PC-3 (cell line): ENCODE measurements around the gene SPRR2A. TPM values are rescaled to one million over a fixed set of nuclear protein-coding genes. Genes with fewer than 3 reads are reported as not detected.

Experiments
- ATAC-seq: fragments of 200-7000 bp; cut with Tn5 transposase; 2 replicates; pipeline ENCODE4 v1.9.1; 2020; ENCODE audit warnings: mild to moderate bottlenecking, moderate library complexity
- BruUV-seq: library from RNA; stranded (reverse); fragments of 400-500 nt; replicated peaks from 2 replicates; lab custom pipeline; 2021; lab: Mats Ljungman, UMichigan
- CTCF ChIA-PET: fragments of 300-600 bp; sonication (Branson Sonifier 250); formaldehyde crosslinking; loops from one replicate; lab custom pipeline; 2022; ENCODE audit warnings: antibody characterized with exemption; lab: Charles Lee
- POLR2A ChIA-PET: fragments of 300-600 bp; sonication (Branson Sonifier 250); formaldehyde crosslinking; loops from one replicate; lab custom pipeline; 2022; ENCODE audit warnings: antibody characterized with exemption; ENCODE audit not compliant: unreplicated experiment; lab: Charles Lee
- DNase-seq: peaks from one replicate; pipeline ENCODE4 v3.0.0-alpha.2; 2015
- H2AFZ ChIP-seq: fragments of 300-600 bp; sonication (generic); 2 replicates; pipeline ENCODE4 v1.6.0; 2016; ENCODE audit warnings: antibody characterized with exemption, low read length
- H3F3A ChIP-seq: fragments of 300-600 bp; sonication (generic); one replicate; pipeline ENCODE4 v1.6.0; 2017; ENCODE audit warnings: antibody characterized with exemption, low read length, control low read depth, mild to moderate bottlenecking; ENCODE audit not compliant: unreplicated experiment
- H3K27ac ChIP-seq: fragments of 300-600 bp; sonication (generic); 2 replicates; pipeline ENCODE4 v1.5.1; 2016; ENCODE audit warnings: mild to moderate bottlenecking, low read length
- H3K27me3 ChIP-seq: fragments of 300-600 bp; sonication (generic); 2 replicates; pipeline ENCODE4 v1.6.1; 2016; ENCODE audit warnings: low read length, mixed read lengths
- H3K36me3 ChIP-seq: fragments of 300-600 bp; sonication (generic); 2 replicates; pipeline ENCODE4 v1.6.1; 2016; ENCODE audit warnings: low read depth, mixed run types, low read length, mixed read lengths
- H3K4me1 ChIP-seq: fragments of 300-600 bp; sonication (generic); 2 replicates; pipeline ENCODE4 v1.5.1; 2016; ENCODE audit warnings: low read length; ENCODE audit not compliant: insufficient read depth
- H3K4me2 ChIP-seq: fragments of 300-600 bp; sonication (generic); 2 replicates; pipeline ENCODE4 v1.6.0; 2016; ENCODE audit warnings: low read length
- H3K4me3 ChIP-seq: fragments of 300-600 bp; sonication (generic); 2 replicates; pipeline ENCODE4 v1.5.1; 2016; ENCODE audit warnings: mild to moderate bottlenecking, low read length, mixed read lengths
- H3K79me2 ChIP-seq: fragments of 300-600 bp; sonication (generic); 2 replicates; pipeline ENCODE4 v1.6.1; 2017; ENCODE audit warnings: low read length, mixed read lengths
- H3K9ac ChIP-seq: fragments of 300-600 bp; sonication (generic); 2 replicates; pipeline ENCODE4 v1.6.0; 2016; ENCODE audit warnings: mild to moderate bottlenecking, low read length
- H3K9me2 ChIP-seq: fragments of 300-600 bp; sonication (generic); replicated peaks from 2 replicates; pipeline ENCODE4 v1.6.1; 2016; ENCODE audit warnings: mixed run types, low read length, mixed read lengths
- H3K9me3 ChIP-seq: fragments of 300-600 bp; sonication (generic); 2 replicates; pipeline ENCODE4 v1.6.1; 2016; ENCODE audit warnings: low read length, mixed read lengths
- H4K20me1 ChIP-seq: fragments of 300-600 bp; sonication (generic); 2 replicates; pipeline ENCODE4 v1.6.1; 2016; ENCODE audit warnings: low read length, mixed read lengths
- EZH2 ChIP-seq: fragments of 300-600 bp; sonication (generic); IDR thresholded peaks from one replicate; pipeline ENCODE4 v1.6.1; 2017; ENCODE audit warnings: antibody characterized with exemption, mild to moderate bottlenecking, low read length; ENCODE audit not compliant: unreplicated experiment
- EZH2phosphoT487 ChIP-seq: fragments of 300-600 bp; sonication (generic); IDR thresholded peaks from 2 replicates; pipeline ENCODE4 v1.6.1; 2018; ENCODE audit warnings: mild to moderate bottlenecking, antibody characterized with exemption, low read length, borderline replicate concordance
- intact Hi-C: fragments of 100-400 bp; cut with micrococcal nuclease; formaldehyde crosslinking; loops from 2 replicates; pipeline ENCODE4 v1.9.0; 2023
- total RNA-seq: library from RNA; depleted of rRNA; stranded (reverse); fragments of >200 nt; gene quantifications from 2 replicates; pipeline ENCODE4 v1.2.3, GENCODE V29; 2014
- TF ChIP-seq, protein P1 (sequence below): fragments of 300-600 bp; sonication (generic); conservative IDR thresholded peaks from 2 replicates; pipeline ENCODE4 v1.5.1; 2017; ENCODE audit warnings: antibody characterized with exemption, low read depth, mild to moderate bottlenecking, low read length

The SPRR2A gene
- total RNA-seq, 1 experiment from 2014 or later: not detected

GRCh38 chr1:153095764-153096163, 38.5 kb upstream of the SPRR2A start:
- Histone ChIP-seq H3K4me3 (no peak overlapping the region), H3K27ac (no peak overlapping the region), H3K4me2 (no peak overlapping the region), H4K20me1 (no peaks in the 10 kb centered on the region), H2AFZ (no peak overlapping the region), H3K9me3 (no peaks in the 10 kb centered on the region), H3K9ac (no peak overlapping the region), H3K27me3 (peaks cover 11% of the 10 kb centered on the region), H3K79me2 (no peaks in the 10 kb centered on the region), H3F3A (no peaks in the 10 kb centered on the region), H3K36me3 (no peaks in the 10 kb centered on the region), H3K9me2 (no peaks in the 10 kb centered on the region), H3K4me1 (peaks cover 16% of the 10 kb centered on the region)
- TF ChIP-seq EZH2 (no peak), EZH2phosphoT487 (no peak)
- TF ChIP-seq, protein P1, sequence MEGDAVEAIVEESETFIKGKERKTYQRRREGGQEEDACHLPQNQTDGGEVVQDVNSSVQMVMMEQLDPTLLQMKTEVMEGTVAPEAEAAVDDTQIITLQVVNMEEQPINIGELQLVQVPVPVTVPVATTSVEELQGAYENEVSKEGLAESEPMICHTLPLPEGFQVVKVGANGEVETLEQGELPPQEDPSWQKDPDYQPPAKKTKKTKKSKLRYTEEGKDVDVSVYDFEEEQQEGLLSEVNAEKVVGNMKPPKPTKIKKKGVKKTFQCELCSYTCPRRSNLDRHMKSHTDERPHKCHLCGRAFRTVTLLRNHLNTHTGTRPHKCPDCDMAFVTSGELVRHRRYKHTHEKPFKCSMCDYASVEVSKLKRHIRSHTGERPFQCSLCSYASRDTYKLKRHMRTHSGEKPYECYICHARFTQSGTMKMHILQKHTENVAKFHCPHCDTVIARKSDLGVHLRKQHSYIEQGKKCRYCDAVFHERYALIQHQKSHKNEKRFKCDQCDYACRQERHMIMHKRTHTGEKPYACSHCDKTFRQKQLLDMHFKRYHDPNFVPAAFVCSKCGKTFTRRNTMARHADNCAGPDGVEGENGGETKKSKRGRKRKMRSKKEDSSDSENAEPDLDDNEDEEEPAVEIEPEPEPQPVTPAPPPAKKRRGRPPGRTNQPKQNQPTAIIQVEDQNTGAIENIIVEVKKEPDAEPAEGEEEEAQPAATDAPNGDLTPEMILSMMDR: no peak
- POLR2A ChIA-PET: no interaction called here
- BruUV-seq: no TSS peak
- no peak for ATAC-seq
- CTCF ChIA-PET: no interaction called here
- intact Hi-C loops: no loop called here
- DNase-seq: no peak

- H3K9me3 ChIP-seq: no peaks in the 10 kb centered on the region
These were observed 37.1 kb upstream of the SPRR2A start, which contains the start of gene SPRR2E for GRCh38 chr1:153094426-153094825. Gene SPRR2E, minus strand, starts transcription at chr1:153094526. Its CDS starts 775 bp downstream, at chr1:153093751.

GRCh38 chr1:153087652-153088051, 30.3 kb upstream of the SPRR2A start:
- ATAC-seq (no peak), DNase-seq (no peak)
- no peaks in the 10 kb centered on the region for H3K79me2 ChIP-seq
- intact Hi-C loops: no loop called here
- H3K9me2 ChIP-seq: no peaks in the 10 kb centered on the region
- no peak overlapping the region for H2AFZ ChIP-seq
- H4K20me1 ChIP-seq: no peaks in the 10 kb centered on the region
- H3K4me1 ChIP-seq: no peaks in the 10 kb centered on the region
- TF ChIP-seq EZH2phosphoT487 (no peak), EZH2 (no peak)
- TF ChIP-seq, protein P1: no peak
- no peak overlapping the region for H3K9ac ChIP-seq
- no TSS peak for BruUV-seq
- no peak overlapping the region for H3K4me2 ChIP-seq
- no peaks in the 10 kb centered on the region for H3F3A ChIP-seq
- no peak overlapping the region for H3K4me3 ChIP-seq
- peaks cover 33% of the 10 kb centered on the region for H3K27me3 ChIP-seq
- no peaks in the 10 kb centered on the region for H3K36me3 ChIP-seq
- CTCF ChIA-PET: no interaction called here
- H3K9me3 ChIP-seq: no peaks in the 10 kb centered on the region
- H3K27ac ChIP-seq: no peak overlapping the region
- POLR2A ChIA-PET: no interaction called here

More at GRCh38 chr1:153094426-153094825, 37.1 kb upstream of the SPRR2A start, which contains the start of gene SPRR2E:
- intact Hi-C loops: no loop called here
- BruUV-seq: no TSS peak
- Histone ChIP-seq H3K4me1 (peaks cover 5% of the 10 kb centered on the region), H3K4me2 (no peak within 1 kb of the TSS), H3K27ac (no peak within 1 kb of the TSS), H3F3A (no peaks in the 10 kb centered on the region), H3K9ac (no peak within 1 kb of the TSS), H3K27me3 (peaks cover 16% of the 10 kb centered on the region), H3K4me3 (no peak within 1 kb of the TSS), H2AFZ (no peak within 1 kb of the TSS), H4K20me1 (no peaks in the 10 kb centered on the region), H3K9me2 (no peaks in the 10 kb centered on the region), H3K36me3 (no peaks in the 10 kb centered on the region), H3K79me2 (no peaks in the 10 kb centered on the region)
- CTCF ChIA-PET: no interaction called here
- no peak for TF ChIP-seq EZH2
- TF ChIP-seq, protein P1: no peak
- TF ChIP-seq EZH2phosphoT487: no peak
- no peak for DNase-seq
- no peak for ATAC-seq
- POLR2A ChIA-PET: no interaction called here
